Nucleus accumbens (tissue), 56 donors: ENCODE results near the gene SLC26A1.

Experiments used
- DNase-seq, 56 donors: peaks; one replicate each; lab custom pipeline; 2025; lab: John Stamatoyannopoulos, UW

The SLC26A1 gene

DNA sequence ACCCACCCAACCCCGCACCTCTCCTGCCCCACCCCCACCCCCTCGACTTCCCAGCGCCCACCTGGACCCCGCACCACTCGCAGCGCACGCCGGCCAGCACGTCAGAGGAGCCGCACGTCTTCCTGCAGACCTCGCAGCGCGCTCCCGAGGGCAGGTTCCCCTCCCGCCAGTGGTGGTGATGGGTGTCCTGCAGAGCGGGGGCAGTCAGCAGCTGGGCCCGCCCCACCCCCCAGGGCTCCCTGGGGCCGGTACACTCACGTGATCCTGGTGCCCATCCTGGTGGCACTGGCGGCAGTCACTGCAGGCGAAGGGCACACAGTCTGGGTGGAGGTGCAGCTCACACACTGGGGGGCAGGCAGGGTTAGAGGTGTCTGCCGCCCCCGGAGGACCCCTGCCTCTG lies 25.0 kb downstream of the SLC26A1 start:
- no peak for DNase-seq

DNA sequence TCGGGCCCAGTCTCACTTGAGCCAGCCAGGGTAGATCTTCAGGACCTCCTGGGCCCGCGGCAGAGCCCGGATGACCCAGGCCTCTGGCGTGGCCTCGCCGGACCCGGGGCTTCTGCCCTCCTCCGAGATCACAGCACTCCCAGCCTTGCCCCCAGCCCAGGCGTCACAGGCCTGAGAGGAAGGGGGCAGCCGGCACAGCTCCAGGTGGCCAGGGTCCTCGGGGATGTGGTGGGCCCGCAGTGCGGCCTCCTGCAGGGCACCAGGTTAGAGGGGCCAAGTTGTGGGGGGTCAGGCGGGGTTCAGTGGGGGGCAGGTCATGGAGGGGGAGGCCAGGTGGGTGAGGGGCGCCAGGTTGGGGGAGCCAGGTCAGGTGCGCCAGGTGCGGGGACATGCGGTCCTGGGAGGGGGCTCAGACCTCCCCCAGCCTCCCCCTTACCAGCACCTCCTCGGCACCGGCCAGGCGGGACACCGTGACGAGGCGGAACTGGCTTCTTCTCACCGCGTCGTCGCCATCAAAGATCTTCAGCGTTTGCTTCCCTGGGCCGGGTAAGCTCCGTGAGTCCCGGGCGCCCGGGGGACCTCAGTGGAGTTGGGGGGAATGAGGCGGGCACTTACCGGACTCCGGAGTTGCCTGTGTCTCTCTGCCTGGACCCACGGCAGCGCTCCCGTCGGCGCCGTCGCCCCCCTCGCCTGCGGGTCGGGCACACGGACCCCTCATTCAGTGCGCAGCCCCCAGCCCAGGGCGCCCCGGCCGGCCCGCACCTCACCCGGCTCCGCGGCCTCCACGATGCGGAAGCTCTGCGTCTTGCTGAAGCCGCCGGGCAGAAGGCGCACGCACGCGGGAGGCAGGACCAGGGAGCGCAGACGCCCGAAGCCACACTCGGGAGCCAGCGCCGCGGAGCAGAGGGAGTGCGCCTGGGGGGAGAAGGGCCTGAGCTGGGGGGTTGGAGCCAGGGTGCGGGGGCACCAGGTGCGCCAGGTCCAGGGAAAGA lies 25.8 kb downstream of the SLC26A1 start:
- no peak for DNase-seq

DNA sequence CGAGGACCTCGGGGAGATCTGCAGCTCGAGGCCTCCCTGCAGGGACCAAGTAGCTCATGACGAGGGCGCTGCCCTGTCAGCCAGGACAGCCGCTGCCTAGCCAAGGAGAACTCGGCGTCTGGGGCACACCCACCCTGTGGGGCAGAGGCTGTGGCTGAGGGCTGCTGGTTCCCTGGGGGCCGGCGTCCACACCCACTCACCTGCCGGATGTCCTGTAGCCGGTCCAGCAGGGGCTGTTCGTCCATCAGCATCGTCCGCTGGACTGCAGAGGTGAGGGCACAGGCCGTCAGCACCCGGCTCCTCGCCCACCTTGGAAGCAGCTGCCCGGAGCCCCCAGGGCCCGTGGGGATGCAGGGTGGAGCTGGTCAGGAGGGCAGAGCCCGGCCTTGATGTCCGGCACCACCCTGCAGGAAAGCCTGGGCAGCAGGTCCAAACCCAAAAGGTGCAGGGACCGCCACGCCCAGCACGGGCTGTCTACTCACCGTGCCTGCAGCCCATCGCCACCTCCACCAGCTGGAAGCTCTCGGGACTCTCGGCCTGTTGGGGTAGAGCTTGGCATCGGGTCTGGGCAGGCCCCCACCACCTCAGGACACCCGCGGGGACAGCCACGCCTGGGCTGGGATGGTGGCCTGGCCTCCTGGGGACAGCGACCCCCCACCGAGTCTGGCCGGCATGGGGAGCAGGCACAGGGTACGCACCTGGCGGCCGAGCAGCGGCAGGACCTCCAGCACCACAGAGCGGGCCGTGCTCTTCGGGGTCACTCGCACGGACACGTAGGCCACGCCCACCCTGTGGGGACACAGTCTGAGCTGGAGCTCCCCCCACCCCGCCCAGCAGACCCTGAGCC lies 26.7 kb downstream of the SLC26A1 start:
- DNase-seq = no peak

DNA sequence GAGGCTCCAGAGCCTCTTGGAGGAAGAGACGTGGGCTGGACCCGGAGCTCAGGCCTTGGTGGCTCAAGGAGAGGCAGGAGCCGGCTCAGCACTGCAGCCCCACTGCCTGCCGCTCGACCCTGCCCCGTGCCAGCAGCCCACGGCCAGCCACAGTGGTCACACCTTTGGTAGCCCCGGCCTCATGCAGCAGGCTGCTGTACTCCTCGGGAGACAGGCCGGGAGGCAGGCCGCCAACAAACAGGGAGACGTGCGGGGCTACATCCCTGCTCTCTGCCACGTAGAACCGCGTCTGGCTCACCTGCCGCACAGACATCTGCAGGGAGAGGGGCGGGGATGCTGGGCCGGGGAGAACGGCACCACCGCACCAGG lies 27.5 kb downstream of the SLC26A1 start:
- DNase-seq = no peak

DNA sequence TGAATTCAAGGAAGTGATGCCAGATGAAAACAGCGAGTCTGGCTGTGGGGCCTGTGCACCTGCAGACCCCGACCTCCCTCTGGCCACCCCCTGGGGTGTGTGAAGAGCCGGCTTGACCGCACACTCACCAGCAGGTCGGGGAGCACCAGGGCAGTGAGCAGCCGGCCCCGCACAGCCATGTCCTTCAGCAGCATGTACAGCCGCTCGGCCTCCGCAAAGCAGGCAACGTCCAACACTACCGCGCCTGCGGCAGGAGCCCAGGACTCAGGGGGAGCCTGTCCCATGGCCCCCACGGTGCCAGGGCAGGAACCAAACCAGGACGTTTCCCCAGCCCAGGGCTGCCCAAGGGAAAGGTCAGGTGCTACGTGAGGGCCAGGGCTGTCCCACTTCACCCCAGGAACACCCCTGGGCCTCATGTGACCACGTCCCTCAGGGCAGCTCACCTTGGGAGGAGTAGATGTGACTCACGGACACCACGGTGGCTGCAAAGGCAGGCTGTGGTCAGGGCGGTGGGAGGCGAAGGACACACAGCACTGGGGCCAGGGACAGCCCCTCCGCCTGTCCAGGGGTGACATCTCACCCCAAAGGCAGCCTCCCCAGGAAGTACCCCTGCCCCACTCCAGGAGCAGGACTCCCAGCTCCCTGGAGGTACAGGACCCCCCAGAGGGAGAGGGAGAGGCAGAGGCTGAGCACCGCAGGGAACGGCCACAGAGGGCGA lies 28.0 kb downstream of the SLC26A1 start:
- DNase-seq = no peak

DNA sequence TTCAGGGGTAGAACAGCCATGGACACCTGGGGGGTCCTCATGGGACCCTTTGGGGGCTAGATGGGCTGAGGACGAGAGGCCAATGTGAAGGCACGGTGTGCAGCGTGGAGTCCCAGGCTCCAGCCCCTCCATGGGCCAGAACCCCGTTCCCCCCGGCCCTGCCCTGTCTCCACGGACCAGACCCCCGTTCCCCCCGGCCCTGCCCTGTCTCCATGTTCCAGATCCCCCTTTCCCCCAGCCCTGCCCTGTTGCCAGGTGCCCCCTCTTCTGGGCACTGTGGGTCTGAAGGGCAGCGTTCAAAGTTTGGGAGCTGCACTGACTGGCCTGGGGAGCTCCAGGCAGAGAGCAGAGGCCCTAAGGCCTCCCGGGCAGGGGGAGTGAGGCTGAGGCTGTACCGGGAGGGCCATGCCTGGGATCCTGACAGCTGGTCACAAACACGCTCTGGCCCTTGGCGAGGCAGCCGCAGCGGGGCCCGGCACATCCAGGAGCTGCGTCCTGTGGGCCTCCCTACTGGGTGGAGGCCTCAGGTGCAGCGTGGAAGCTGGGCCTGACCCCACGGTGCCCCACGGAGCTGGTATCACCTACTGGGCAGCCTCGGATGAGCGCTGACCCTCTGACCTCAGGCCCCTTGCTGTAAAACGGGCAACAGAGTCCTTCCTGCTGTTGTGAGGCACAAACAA lies 28.7 kb downstream of the SLC26A1 start:
- DNase-seq = no peak

DNA sequence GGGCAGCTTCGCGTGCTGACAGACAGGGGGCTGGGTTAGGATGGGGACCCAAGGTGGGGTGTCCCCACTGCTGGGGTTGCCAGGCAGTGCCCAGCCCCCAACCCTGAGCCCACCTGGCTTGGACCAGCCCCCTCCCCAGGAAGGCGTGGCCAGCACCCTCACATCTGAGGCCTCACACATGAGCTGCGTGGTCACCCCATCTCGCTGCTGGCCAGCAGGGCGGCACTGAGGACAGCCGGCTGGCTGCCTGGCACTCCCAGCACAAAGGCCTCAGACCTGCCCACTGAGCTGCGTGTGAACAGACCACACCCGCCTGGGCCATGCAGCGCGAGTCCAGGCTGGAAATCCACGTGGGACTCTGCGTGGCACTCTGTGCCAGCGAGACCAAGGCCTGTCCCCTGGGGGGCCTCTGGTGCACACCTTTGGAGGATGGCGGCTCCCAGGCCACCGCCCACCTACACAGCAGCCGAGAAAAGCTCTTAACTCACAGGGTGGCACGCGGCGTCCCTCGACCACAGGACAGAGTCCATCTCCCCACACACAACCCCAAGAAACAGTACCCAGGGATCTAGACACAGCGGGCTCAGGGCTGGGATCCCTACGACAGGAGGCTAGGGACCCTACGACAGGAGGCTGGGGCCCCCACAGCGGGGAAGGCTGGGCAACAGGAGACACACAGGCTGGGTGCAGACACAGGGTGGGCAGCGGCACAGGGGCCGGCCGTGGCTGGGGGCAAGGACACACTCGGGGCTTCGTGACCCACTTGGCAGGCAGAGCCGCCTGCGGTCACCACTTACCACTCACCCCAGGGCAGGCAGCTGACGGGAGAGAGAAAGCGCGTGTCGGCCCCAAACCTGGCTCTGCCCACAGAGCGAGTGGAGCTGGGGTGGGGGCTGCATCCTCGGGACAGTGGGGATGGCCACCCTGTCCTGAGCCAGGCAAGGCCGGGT lies 29.7 kb downstream of the SLC26A1 start:
- DNase-seq = no peak

DNA sequence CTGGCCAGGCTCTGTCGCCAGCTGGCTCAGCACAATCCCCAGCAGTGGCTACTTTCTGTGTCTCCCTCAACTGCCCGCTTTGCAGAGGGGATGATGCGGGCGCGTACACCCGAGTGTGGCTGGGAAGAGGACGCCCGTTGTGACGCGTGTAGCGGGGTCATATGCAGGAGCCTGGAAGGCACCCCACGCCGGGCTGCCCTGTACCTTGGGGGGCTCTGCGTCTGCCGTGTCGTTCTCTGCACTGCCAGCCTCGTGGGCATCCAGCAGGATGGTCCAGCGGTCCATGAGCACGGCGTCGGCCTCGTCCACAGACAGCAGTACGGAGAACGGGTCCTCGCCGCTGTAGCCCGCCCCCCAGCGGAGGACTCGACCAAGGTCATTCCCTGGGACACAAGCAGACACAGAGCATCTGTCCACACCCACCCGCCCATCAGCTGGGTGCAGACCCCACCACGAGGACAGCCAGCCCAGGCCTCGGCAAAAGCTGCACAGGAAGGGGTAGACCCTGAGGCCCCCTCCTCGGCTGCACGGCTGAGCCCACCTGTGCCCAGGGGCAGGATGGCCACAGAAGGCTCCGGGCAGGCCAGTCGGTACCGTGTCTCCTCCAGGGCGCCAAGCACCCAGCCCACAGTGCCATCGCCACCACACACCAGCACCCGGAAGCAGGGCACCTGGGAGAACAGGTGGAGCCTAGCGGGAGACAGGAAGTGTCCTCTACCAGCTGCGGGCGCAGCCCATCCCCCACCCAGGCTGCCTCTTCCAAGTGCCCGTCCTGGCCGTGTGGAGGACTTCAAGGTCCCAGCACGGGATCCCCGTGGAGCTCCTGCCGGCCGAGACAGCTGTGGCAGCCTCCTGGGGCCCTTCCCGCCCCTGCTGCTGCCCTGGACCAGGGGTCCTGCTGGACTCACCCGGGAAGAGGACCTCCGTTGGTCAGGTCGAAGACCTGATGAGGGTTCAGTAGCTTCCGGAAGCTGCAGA lies 30.7 kb downstream of the SLC26A1 start:
- no peak for DNase-seq

DNA sequence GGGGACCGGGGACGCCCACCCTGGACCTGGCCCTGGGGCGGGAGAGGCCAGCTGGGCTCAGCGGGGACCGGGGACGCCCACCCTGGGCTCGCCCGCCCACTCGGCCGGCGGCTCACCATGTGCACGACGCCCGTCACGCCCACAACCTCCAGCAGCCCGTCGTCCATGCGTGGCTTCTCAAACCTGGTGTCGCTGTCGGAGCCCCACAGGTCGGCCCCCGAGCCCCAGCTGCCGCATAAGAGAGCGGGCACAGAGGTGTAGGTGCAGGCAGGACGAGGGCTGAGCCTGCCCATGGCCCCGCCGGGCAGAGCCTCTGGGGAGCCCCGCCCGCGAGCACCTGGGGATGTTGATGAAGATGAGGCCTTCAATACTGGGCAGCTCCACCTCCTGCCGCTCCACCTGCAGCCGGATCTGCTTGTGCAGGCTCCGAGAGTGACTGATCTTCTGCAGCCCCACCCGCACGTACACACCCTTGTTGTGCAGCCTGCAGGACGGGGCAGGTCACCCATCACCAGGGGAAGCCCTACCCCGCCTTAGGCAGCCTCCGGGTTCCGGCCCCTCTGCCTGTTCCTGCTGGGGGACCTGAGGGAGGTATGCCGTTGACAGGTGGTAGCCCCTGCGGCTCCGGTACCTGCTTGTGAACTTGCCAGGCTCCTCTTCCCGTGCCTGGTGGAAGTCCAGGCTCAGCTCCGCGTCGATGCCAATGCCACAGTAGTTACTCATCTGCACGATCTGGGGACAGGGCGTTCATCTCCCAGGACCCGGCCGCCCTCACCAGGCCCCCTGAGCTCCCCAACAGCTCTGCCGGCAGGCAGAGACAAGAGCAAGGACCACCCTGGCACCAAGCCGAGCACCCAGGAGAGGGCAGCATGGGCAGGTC lies 31.6 kb downstream of the SLC26A1 start:
- no peak for DNase-seq

DNA sequence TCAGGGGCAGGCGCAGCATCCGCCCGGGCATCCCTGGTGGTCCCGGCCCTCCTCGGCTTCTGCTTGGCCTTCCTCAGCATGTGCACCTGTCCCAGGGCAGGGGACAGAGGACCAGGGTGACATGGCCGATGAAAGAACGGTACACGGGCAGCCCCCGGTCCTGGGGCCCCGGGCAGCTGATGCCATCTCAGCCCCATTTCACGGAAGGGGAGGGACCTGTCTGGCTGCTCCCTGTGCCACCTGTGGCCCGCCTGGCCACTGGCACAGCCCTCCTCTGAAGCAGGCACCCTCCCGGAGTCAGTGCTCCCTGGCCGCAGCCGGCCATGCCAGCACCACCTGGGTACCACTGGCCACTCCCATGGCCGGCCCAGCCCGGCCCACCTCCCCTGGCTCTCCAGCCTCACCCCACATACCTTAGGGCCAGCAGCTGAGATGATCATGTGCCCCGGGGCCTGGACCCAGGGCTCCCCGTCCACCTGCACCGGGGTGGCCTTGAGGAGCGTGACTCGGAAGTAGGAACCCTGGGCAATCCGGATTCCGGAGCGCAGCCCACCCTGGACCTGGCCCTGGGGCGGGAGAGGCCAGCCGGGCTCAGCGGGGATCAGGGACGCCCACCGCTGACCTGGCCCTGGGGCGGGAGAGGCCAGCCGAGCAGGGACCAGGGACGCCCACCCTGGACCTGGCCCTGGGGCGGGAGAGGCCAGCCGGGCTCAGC lies 32.4 kb downstream of the SLC26A1 start:
- DNase-seq = no peak

DNA sequence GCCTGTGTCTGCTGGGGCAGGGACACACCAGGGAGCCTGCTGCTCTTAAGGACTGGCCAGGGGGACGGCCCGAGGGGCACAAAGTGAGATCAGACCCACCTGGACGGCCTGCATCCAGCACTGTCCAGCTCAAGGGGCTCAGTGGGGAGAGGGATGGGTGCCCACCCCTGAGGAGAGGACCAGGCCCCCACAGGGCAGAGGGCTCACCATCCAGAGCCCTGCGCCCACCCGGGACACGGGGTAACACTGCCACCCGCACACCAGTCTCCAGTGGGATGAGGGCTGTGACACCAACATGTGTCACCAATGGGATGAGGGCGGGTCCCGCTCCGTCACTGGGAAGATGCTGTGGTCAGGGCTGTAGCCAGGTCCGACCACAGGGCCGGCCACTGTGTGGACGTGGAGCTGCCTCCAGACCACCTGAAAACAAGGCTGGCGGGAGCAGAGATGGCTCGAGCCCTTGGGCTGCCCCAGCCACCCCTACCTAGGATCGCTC lies 33.0 kb downstream of the SLC26A1 start:
- DNase-seq = no peak

DNA sequence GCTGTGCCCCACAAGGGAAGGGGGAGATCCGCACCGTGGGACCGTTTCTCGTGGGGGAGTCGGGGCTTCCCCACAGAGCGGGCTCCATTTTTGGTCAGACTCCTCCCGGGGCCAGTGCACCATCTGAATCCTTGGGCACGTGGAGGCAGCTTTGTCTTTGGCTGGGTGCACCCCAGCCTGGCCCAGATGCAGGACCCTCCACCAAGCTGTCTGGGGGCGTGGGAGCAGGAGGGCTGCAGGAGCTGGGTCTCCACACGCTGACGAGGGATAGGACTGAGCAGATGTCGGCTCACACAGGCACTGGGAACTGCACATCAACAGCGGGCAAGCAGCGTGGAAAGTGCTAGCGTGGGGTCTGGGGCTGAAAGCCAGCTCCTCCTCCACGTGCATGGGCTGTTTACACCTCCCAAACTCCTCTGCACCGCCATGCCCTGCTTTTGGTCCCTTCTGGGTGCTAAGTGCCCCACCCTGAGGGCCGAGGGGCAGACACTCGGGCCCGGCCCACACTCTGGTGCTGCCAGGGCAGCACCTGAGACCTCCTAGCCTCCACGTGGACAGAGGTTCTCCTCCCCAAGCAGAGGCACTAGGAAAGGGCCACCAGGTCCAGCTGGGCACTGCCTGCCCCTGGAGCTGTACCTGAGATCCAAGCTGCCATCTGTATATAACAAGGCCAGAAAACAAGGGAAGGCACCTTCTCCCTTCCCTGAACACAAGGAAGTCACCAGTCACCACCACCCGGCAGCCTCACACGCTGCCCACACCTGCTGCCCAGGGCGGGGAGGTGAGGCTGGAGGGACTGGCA lies 33.7 kb downstream of the SLC26A1 start:
- DNase-seq = no peak

DNA sequence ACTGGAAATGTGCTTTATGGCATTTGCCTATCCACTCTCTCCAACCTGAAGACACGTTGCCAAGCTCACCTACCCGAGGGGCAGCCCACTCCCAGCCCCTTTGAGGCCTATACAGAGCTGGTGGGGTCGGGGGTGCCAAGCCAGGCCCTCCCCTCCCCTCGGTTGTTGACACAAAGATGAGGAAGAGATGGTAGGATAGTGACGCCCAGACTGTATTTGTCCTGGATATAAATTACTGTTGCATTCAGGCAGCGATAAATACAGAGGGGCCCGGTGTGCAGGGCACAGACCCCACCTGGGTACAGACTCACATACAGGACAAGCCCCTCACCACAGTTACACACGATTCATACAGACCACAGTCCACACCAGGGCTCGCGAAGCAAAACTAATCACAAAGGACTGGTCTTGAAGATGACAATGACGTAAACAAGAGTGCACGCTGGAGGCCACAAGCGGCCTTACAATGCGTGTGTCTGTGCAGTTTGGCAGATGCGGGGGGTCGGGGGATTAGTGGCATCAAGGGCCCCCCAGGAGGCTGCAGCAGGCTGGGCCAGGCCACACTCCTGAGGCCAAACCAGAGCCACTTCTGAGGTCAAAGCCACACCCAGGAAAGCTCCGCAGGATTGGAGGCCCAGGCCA lies 34.4 kb downstream of the SLC26A1 start:
- DNase-seq = peak in 1 of 56 donors; percentile 18

DNA sequence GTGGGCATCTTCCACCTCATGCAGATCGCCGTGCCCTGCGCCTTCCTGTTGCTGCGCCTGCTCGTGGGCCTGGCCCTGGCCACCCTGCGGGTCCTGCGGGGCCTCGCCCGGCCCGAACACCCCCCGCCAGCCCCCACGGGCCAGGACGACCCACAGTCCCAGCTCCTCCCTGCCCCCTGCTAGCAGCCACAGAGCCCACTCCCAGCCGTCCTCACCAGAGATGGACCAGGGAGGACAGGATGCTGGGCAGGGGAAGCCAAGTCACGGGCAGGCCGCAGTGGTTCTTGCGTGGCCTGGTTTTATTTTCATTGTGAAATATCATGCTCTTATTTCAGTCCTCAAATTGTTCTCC lies 34.9 kb downstream of the SLC26A1 start:
- no peak for DNase-seq
